Immature natural killer cell (primary cell): ENCODE data around the gene PDZRN4. TPM values are rescaled to one million over a fixed set of nuclear protein-coding genes. Genes with fewer than 3 reads are reported as not detected.
"Not testable (repeated sequence)": the region's sequence is repeated elsewhere in the genome, so short reads cannot be mapped to it uniquely, and the experiment has no call there.

Experiments used
- DNase-seq, 3 donors: peaks; one replicate each; pipeline ENCODE4 v3.0.0; 2022; ENCODE audit warnings: mixed read lengths in 1 of 3
- H3K27ac Mint-ChIP-seq, 6 donors: one replicate each; pipeline ENCODE4 v1.8.0; 2020; ENCODE audit warnings: mixed read lengths in 6 of 6, mild to moderate bottlenecking in 5 of 6, inconsistent platforms in 4 of 6, moderate library complexity in 3 of 6
- H3K27me3 Mint-ChIP-seq, 3 donors: one replicate each; pipeline ENCODE4 v1.8.0; 2020 to 2021; ENCODE audit warnings: low read depth in 3 of 3, mild to moderate bottlenecking in 3 of 3, mixed read lengths in 3 of 3, moderate library complexity in 3 of 3, inconsistent platforms in 1 of 3
- H3K36me3 Mint-ChIP-seq, 3 donors: one replicate each; pipeline ENCODE4 v1.8.0; 2020; ENCODE audit warnings: mixed read lengths in 3 of 3, inconsistent platforms in 2 of 3, mild to moderate bottlenecking in 2 of 3
- H3K4me1 Mint-ChIP-seq, 2 donors: one replicate each; pipeline ENCODE4 v1.8.0; 2020; ENCODE audit warnings: inconsistent platforms in 2 of 2, mild to moderate bottlenecking in 2 of 2, mixed read lengths in 2 of 2, moderate library complexity in 1 of 2
- H3K4me3 Mint-ChIP-seq, 5 donors: one replicate each; pipeline ENCODE4 v1.8.0; 2020; ENCODE audit warnings: mild to moderate bottlenecking in 5 of 5, mixed read lengths in 5 of 5, inconsistent platforms in 3 of 5, moderate library complexity in 3 of 5
- H3K9me3 Mint-ChIP-seq, 6 donors: one replicate each; pipeline ENCODE4 v1.8.0; 2020; ENCODE audit warnings: mild to moderate bottlenecking in 6 of 6, mixed read lengths in 6 of 6, inconsistent platforms in 4 of 6, moderate library complexity in 3 of 6
- polyA plus RNA-seq, 3 donors: library from polyadenylated mRNA; unstranded; fragments of 300-500 nt; fragmentation: Illumina TruSeq; gene quantifications; one replicate each; pipeline ENCODE4 v1.2.3, GENCODE V29; 2021

Gene PDZRN4
- polyA plus RNA-seq, 3 donors from 2014 or later: not detected

- H3K27ac Mint-ChIP-seq: no peak overlapping the region
- no peak for DNase-seq
- H3K4me1 Mint-ChIP-seq: peaks cover 0 to 4% of the 10 kb centered on the region in 2 donors
- peaks cover 3 to 18% (median 9%) of the 10 kb centered on the region in 3 donors for H3K27me3 Mint-ChIP-seq
- peaks cover 6 to 29% (median 12%) of the 10 kb centered on the region in 6 donors for H3K9me3 Mint-ChIP-seq
- H3K36me3 Mint-ChIP-seq: no peaks in the 10 kb centered on the region
- no peak overlapping the region for H3K4me3 Mint-ChIP-seq
Measured at GRCh38 chr12:41190338-41190737, 2.2 kb downstream of the PDZRN4 start.

- not testable (repeated sequence) for H3K4me3 Mint-ChIP-seq, DNase-seq, H3K27ac Mint-ChIP-seq, H3K36me3 Mint-ChIP-seq, H3K4me1 Mint-ChIP-seq
- H3K9me3 Mint-ChIP-seq: peaks cover 6 to 23% (median 12%) of the 10 kb centered on the region in 6 donors
- H3K27me3 Mint-ChIP-seq: peaks cover 3 to 18% (median 9%) of the 10 kb centered on the region in 3 donors
Measured at GRCh38 chr12:41191549-41191948, 3.4 kb downstream of the PDZRN4 start.

- H3K27me3 Mint-ChIP-seq: peaks cover 3 to 13% (median 4%) of the 10 kb centered on the region in 3 donors
- no peaks in the 10 kb centered on the region for H3K36me3 Mint-ChIP-seq
- peaks cover 0 to 16% (median 3%) of the 10 kb centered on the region in 6 donors for H3K9me3 Mint-ChIP-seq
- H3K4me1 Mint-ChIP-seq: no peaks in the 10 kb centered on the region
- no peak for DNase-seq
- H3K4me3 Mint-ChIP-seq: no peak overlapping the region
- H3K27ac Mint-ChIP-seq: no peak overlapping the region
Measured at GRCh38 chr12:41193311-41193710, 5.2 kb downstream of the PDZRN4 start.

GRCh38 chr12:41202051-41202450, 13.9 kb downstream of the PDZRN4 start:
- no peak overlapping the region for H3K4me3 Mint-ChIP-seq
- peaks cover 0 to 5% (median 1%) of the 10 kb centered on the region in 6 donors for H3K9me3 Mint-ChIP-seq
- H3K27me3 Mint-ChIP-seq: no peaks in the 10 kb centered on the region
- no peak overlapping the region for H3K27ac Mint-ChIP-seq
- DNase-seq: no peak
- H3K36me3 Mint-ChIP-seq: no peaks in the 10 kb centered on the region
- H3K4me1 Mint-ChIP-seq: peaks cover 0 to 6% of the 10 kb centered on the region in 2 donors

GRCh38 chr12:41205070-41205709, 17.1 kb downstream of the PDZRN4 start:
- Mint-ChIP-seq H3K27me3 (no peaks in the 10 kb centered on the region), H3K4me3 (no peak overlapping the region), H3K4me1 (peaks cover 0 to 6% of the 10 kb centered on the region in 2 donors), H3K27ac (no peak overlapping the region), H3K9me3 (peaks cover 0 to 5% (median 1%) of the 10 kb centered on the region in 6 donors), H3K36me3 (no peaks in the 10 kb centered on the region)
- no peak for DNase-seq

GRCh38 chr12:41206298-41206697, 18.2 kb downstream of the PDZRN4 start:
- DNase-seq: no peak
- peaks cover 0 to 4% (median 0%) of the 10 kb centered on the region in 6 donors for H3K9me3 Mint-ChIP-seq
- H3K36me3 Mint-ChIP-seq: no peaks in the 10 kb centered on the region
- no peak overlapping the region for H3K4me3 Mint-ChIP-seq
- no peaks in the 10 kb centered on the region for H3K27me3 Mint-ChIP-seq
- peaks cover 0 to 6% of the 10 kb centered on the region in 2 donors for H3K4me1 Mint-ChIP-seq
- no peak overlapping the region for H3K27ac Mint-ChIP-seq

GRCh38 chr12:41211448-41211847, 23.3 kb downstream of the PDZRN4 start:
- no peaks in the 10 kb centered on the region for H3K36me3 Mint-ChIP-seq
- DNase-seq: no peak
- H3K27ac Mint-ChIP-seq: no peak overlapping the region
- no peaks in the 10 kb centered on the region for H3K4me1 Mint-ChIP-seq
- no peak overlapping the region for H3K4me3 Mint-ChIP-seq
- peaks cover 0 to 4% (median 0%) of the 10 kb centered on the region in 6 donors for H3K9me3 Mint-ChIP-seq
- H3K27me3 Mint-ChIP-seq: no peaks in the 10 kb centered on the region

GRCh38 chr12:41212625-41213024, 24.5 kb downstream of the PDZRN4 start:
- H3K4me1 Mint-ChIP-seq: no peaks in the 10 kb centered on the region
- no peak for DNase-seq
- peaks cover 0 to 4% (median 0%) of the 10 kb centered on the region in 6 donors for H3K9me3 Mint-ChIP-seq
- no peak overlapping the region for H3K4me3 Mint-ChIP-seq
- H3K27ac Mint-ChIP-seq: no peak overlapping the region
- no peaks in the 10 kb centered on the region for H3K27me3 Mint-ChIP-seq
- H3K36me3 Mint-ChIP-seq: no peaks in the 10 kb centered on the region

- H3K4me1 Mint-ChIP-seq: no peaks in the 10 kb centered on the region
- DNase-seq: no peak
- peaks cover 0 to 4% (median 0%) of the 10 kb centered on the region in 6 donors for H3K9me3 Mint-ChIP-seq
- no peaks in the 10 kb centered on the region for H3K36me3 Mint-ChIP-seq
- no peaks in the 10 kb centered on the region for H3K27me3 Mint-ChIP-seq
- no peak overlapping the region for H3K27ac Mint-ChIP-seq
- no peak overlapping the region for H3K4me3 Mint-ChIP-seq
Measured at GRCh38 chr12:41213107-41213506, 25.0 kb downstream of the PDZRN4 start.

GRCh38 chr12:41213648-41214047, 25.5 kb downstream of the PDZRN4 start:
- DNase-seq: no peak
- no peaks in the 10 kb centered on the region for H3K36me3 Mint-ChIP-seq
- no peaks in the 10 kb centered on the region for H3K4me1 Mint-ChIP-seq
- H3K27ac Mint-ChIP-seq: no peak overlapping the region
- H3K4me3 Mint-ChIP-seq: no peak overlapping the region
- no peaks in the 10 kb centered on the region for H3K27me3 Mint-ChIP-seq
- H3K9me3 Mint-ChIP-seq: peaks cover 0 to 4% (median 0%) of the 10 kb centered on the region in 6 donors

GRCh38 chr12:41217727-41218126, 29.6 kb downstream of the PDZRN4 start:
- H3K4me3 Mint-ChIP-seq: no peak overlapping the region
- no peaks in the 10 kb centered on the region for H3K36me3 Mint-ChIP-seq
- DNase-seq: no peak
- H3K4me1 Mint-ChIP-seq: no peaks in the 10 kb centered on the region
- peaks cover 0 to 1% (median 0%) of the 10 kb centered on the region in 3 donors for H3K27me3 Mint-ChIP-seq
- H3K27ac Mint-ChIP-seq: no peak overlapping the region
- peaks cover 0 to 6% (median under 1%) of the 10 kb centered on the region in 6 donors for H3K9me3 Mint-ChIP-seq

GRCh38 chr12:41220931-41221330, 32.8 kb downstream of the PDZRN4 start:
- H3K27ac Mint-ChIP-seq: no peak overlapping the region
- no peaks in the 10 kb centered on the region for H3K36me3 Mint-ChIP-seq
- no peaks in the 10 kb centered on the region for H3K4me1 Mint-ChIP-seq
- H3K4me3 Mint-ChIP-seq: no peak overlapping the region
- H3K9me3 Mint-ChIP-seq: peaks cover 0 to 3% (median under 1%) of the 10 kb centered on the region in 6 donors
- H3K27me3 Mint-ChIP-seq: peaks cover 0 to 1% (median 0%) of the 10 kb centered on the region in 3 donors
- DNase-seq: no peak

- DNase-seq: no peak
- no peak overlapping the region for H3K27ac Mint-ChIP-seq
Measured at GRCh38 chr12:41221491-41221890, 33.4 kb downstream of the PDZRN4 start.

GRCh38 chr12:41223600-41223999, 35.5 kb downstream of the PDZRN4 start:
- Mint-ChIP-seq H3K9me3 (peaks cover 0 to 3% (median under 1%) of the 10 kb centered on the region in 6 donors), H3K36me3 (no peaks in the 10 kb centered on the region), H3K4me1 (peaks cover 2 to 7% of the 10 kb centered on the region in 2 donors), H3K27me3 (peaks cover 0 to 4% (median 0%) of the 10 kb centered on the region in 3 donors), H3K27ac (no peak overlapping the region), H3K4me3 (no peak overlapping the region)
- no peak for DNase-seq

More at GRCh38 chr12:41221491-41221890, 33.4 kb downstream of the PDZRN4 start:
- Mint-ChIP-seq H3K4me1 (no peaks in the 10 kb centered on the region), H3K27me3 (peaks cover 0 to 4% (median 0%) of the 10 kb centered on the region in 3 donors), H3K9me3 (peaks cover 0 to 3% (median under 1%) of the 10 kb centered on the region in 6 donors), H3K36me3 (no peaks in the 10 kb centered on the region), H3K4me3 (no peak overlapping the region)

GRCh38 chr12:41224066-41224465, 35.9 kb downstream of the PDZRN4 start:
- Mint-ChIP-seq H3K9me3 (peaks cover 0 to 3% (median under 1%) of the 10 kb centered on the region in 6 donors), H3K4me1 (peaks cover 2 to 7% of the 10 kb centered on the region in 2 donors), H3K4me3 (no peak overlapping the region), H3K27me3 (peaks cover 0 to 4% (median 0%) of the 10 kb centered on the region in 3 donors), H3K36me3 (no peaks in the 10 kb centered on the region), H3K27ac (no peak overlapping the region)
- no peak for DNase-seq
